Measurements from ENCODE around the gene MIOX.

DNA sequence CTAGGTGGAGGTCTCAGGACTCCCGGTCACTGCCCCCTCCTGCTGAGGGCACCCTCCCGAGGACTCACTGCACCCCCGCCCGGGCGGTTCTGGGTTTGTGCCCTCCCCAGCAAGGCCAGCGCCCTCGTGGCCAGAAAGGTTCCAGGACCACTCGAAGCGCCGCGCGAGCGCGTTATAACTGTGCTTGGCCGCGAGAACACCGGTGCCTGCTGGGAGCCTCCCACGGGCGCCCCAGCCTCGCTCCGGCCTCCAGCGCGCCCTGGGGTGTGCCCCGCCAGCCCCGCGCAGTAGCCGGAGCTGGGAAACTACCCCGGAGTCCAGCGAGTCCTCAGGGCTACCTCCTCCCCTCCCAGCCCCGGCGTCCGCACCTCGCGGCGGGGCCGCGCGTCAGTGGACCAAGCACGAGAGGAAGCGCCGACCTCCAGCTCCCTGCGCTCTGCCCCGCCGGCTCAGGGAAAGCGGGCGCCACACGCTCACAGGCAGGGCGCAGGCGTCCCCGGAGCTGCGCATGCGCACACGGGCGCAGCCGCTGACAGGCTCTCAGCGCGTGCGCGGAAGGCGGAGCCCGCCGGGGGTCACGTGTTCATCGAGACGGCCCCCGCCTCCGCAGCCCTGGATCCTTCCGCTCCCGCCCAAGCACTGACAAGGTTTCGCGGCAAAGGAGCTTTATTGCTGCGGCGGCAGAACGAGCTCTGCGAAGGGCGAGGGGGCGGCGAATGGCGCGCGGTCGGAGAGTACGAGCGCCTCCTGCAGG lies 38.6 kb downstream of the MIOX start, which contains the start of gene SCO2:
- peak; percentile 73 for TF ChIP-seq CTCF (IDR thresholded peaks at IDR 0.05; ENCODE audit: poor library complexity, severe bottlenecking)
- no peak for TF ChIP-seq REST (IDR thresholded peaks at IDR 0.05; ENCODE audit: borderline replicate concordance)
- peak; percentile 62 for TF ChIP-seq RAD21 (conservative IDR thresholded peaks at IDR 0.05)
- peak; percentile 47 for TF ChIP-seq EP300 (conservative IDR thresholded peaks at IDR 0.05; ENCODE audit: poor library complexity, severe bottlenecking)
